ENCODE results near the gene PPM1E. TPM values are rescaled to one million over a fixed set of nuclear protein-coding genes. Genes with fewer than 3 reads are reported as not detected.

The PPM1E gene
- total RNA-seq, 1 donor from 2014 or later: 1.0 TPM

- Histone ChIP-seq H3K9me3 (ENCODE audit: control insufficient read depth in 3 of 3, low read length in 3 of 3) (no peaks in the 10 kb centered on the region), H3K4me3 (ENCODE audit: low read length in 3 of 3) (no peak overlapping the region), H3K27me3 (ENCODE audit: control insufficient read depth in 3 of 3, insufficient read depth in 3 of 3, low read length in 3 of 3) (no peaks in the 10 kb centered on the region), H3K4me1 (ENCODE audit: control insufficient read depth in 3 of 3, insufficient read depth in 3 of 3, low read length in 3 of 3) (no peaks in the 10 kb centered on the region), H3K27ac (ENCODE audit: low read depth, low read length) (no peak overlapping the region), H3K9ac (ENCODE audit: low read depth in 1 of 3, low read length in 3 of 3) (no peak overlapping the region), H3K36me3 (ENCODE audit: control insufficient read depth in 3 of 3, insufficient read depth in 3 of 3, low read length in 3 of 3) (no peaks in the 10 kb centered on the region)
Observed at GRCh38 chr17:58802188-58802587, 46.5 kb downstream of the PPM1E start.

GRCh38 chr17:58806046-58806445 lies 50.4 kb downstream of the PPM1E start:
- Histone ChIP-seq H3K27ac (ENCODE audit: low read depth, low read length) (no peak overlapping the region), H3K27me3 (ENCODE audit: control insufficient read depth in 3 of 3, insufficient read depth in 3 of 3, low read length in 3 of 3) (no peaks in the 10 kb centered on the region), H3K4me1 (ENCODE audit: control insufficient read depth in 3 of 3, insufficient read depth in 3 of 3, low read length in 3 of 3) (no peaks in the 10 kb centered on the region), H3K4me3 (ENCODE audit: low read length in 3 of 3) (no peak overlapping the region), H3K9me3 (ENCODE audit: control insufficient read depth in 3 of 3, low read length in 3 of 3) (no peaks in the 10 kb centered on the region), H3K36me3 (ENCODE audit: control insufficient read depth in 3 of 3, insufficient read depth in 3 of 3, low read length in 3 of 3) (no peaks in the 10 kb centered on the region), H3K9ac (ENCODE audit: low read depth in 1 of 3, low read length in 3 of 3) (no peak overlapping the region)

GRCh38 chr17:58808609-58809563 lies 53.2 kb downstream of the PPM1E start:
- no peak overlapping the region for H3K27ac ChIP-seq (ENCODE audit: low read depth, low read length)
- H3K27me3 ChIP-seq (ENCODE audit: control insufficient read depth in 3 of 3, insufficient read depth in 3 of 3, low read length in 3 of 3): no peaks in the 10 kb centered on the region
- H3K4me1 ChIP-seq (ENCODE audit: control insufficient read depth in 3 of 3, insufficient read depth in 3 of 3, low read length in 3 of 3): no peaks in the 10 kb centered on the region
- no peak overlapping the region for H3K9ac ChIP-seq (ENCODE audit: low read depth in 1 of 3, low read length in 3 of 3)
- no peak overlapping the region for H3K4me3 ChIP-seq (ENCODE audit: low read length in 3 of 3)
- H3K36me3 ChIP-seq (ENCODE audit: control insufficient read depth in 3 of 3, insufficient read depth in 3 of 3, low read length in 3 of 3): no peaks in the 10 kb centered on the region
- H3K9me3 ChIP-seq (ENCODE audit: control insufficient read depth in 3 of 3, low read length in 3 of 3): no peaks in the 10 kb centered on the region

GRCh38 chr17:58809564-58809936 lies 53.9 kb downstream of the PPM1E start:
- H3K36me3 ChIP-seq (ENCODE audit: control insufficient read depth in 3 of 3, insufficient read depth in 3 of 3, low read length in 3 of 3): no peaks in the 10 kb centered on the region
- H3K27ac ChIP-seq (ENCODE audit: low read depth, low read length): no peak overlapping the region
- H3K9me3 ChIP-seq (ENCODE audit: control insufficient read depth in 3 of 3, low read length in 3 of 3): no peaks in the 10 kb centered on the region
- H3K9ac ChIP-seq (ENCODE audit: low read depth in 1 of 3, low read length in 3 of 3): no peak overlapping the region
- no peaks in the 10 kb centered on the region for H3K27me3 ChIP-seq (ENCODE audit: control insufficient read depth in 3 of 3, insufficient read depth in 3 of 3, low read length in 3 of 3)
- no peaks in the 10 kb centered on the region for H3K4me1 ChIP-seq (ENCODE audit: control insufficient read depth in 3 of 3, insufficient read depth in 3 of 3, low read length in 3 of 3)
- no peak overlapping the region for H3K4me3 ChIP-seq (ENCODE audit: low read length in 3 of 3)

- Histone ChIP-seq H3K27ac (ENCODE audit: low read depth, low read length) (no peak overlapping the region), H3K9ac (ENCODE audit: low read depth in 1 of 3, low read length in 3 of 3) (no peak overlapping the region), H3K9me3 (ENCODE audit: control insufficient read depth in 3 of 3, low read length in 3 of 3) (no peaks in the 10 kb centered on the region), H3K4me3 (ENCODE audit: low read length in 3 of 3) (no peak overlapping the region), H3K36me3 (ENCODE audit: control insufficient read depth in 3 of 3, insufficient read depth in 3 of 3, low read length in 3 of 3) (no peaks in the 10 kb centered on the region), H3K4me1 (ENCODE audit: control insufficient read depth in 3 of 3, insufficient read depth in 3 of 3, low read length in 3 of 3) (no peaks in the 10 kb centered on the region), H3K27me3 (ENCODE audit: control insufficient read depth in 3 of 3, insufficient read depth in 3 of 3, low read length in 3 of 3) (no peaks in the 10 kb centered on the region)
Observed at GRCh38 chr17:58811290-58811689, 55.6 kb downstream of the PPM1E start.

- H3K9ac ChIP-seq (ENCODE audit: low read depth in 1 of 3, low read length in 3 of 3): no peak overlapping the region
- H3K36me3 ChIP-seq (ENCODE audit: control insufficient read depth in 3 of 3, insufficient read depth in 3 of 3, low read length in 3 of 3): no peaks in the 10 kb centered on the region
- H3K4me3 ChIP-seq (ENCODE audit: low read length in 3 of 3): no peak overlapping the region
- no peaks in the 10 kb centered on the region for H3K4me1 ChIP-seq (ENCODE audit: control insufficient read depth in 3 of 3, insufficient read depth in 3 of 3, low read length in 3 of 3)
- no peak overlapping the region for H3K27ac ChIP-seq (ENCODE audit: low read depth, low read length)
- no peaks in the 10 kb centered on the region for H3K9me3 ChIP-seq (ENCODE audit: control insufficient read depth in 3 of 3, low read length in 3 of 3)
- H3K27me3 ChIP-seq (ENCODE audit: control insufficient read depth in 3 of 3, insufficient read depth in 3 of 3, low read length in 3 of 3): no peaks in the 10 kb centered on the region
Observed at GRCh38 chr17:58813712-58814111, 58.1 kb downstream of the PPM1E start.

- no peaks in the 10 kb centered on the region for H3K9me3 ChIP-seq (ENCODE audit: control insufficient read depth in 3 of 3, low read length in 3 of 3)
- no peak overlapping the region for H3K27ac ChIP-seq (ENCODE audit: low read depth, low read length)
- H3K4me1 ChIP-seq (ENCODE audit: control insufficient read depth in 3 of 3, insufficient read depth in 3 of 3, low read length in 3 of 3): no peaks in the 10 kb centered on the region
- no peak overlapping the region for H3K4me3 ChIP-seq (ENCODE audit: low read length in 3 of 3)
- no peaks in the 10 kb centered on the region for H3K27me3 ChIP-seq (ENCODE audit: control insufficient read depth in 3 of 3, insufficient read depth in 3 of 3, low read length in 3 of 3)
- H3K9ac ChIP-seq (ENCODE audit: low read depth in 1 of 3, low read length in 3 of 3): no peak overlapping the region
- no peaks in the 10 kb centered on the region for H3K36me3 ChIP-seq (ENCODE audit: control insufficient read depth in 3 of 3, insufficient read depth in 3 of 3, low read length in 3 of 3)
Observed at GRCh38 chr17:58818654-58819053, 63.0 kb downstream of the PPM1E start.

- no peaks in the 10 kb centered on the region for H3K4me1 ChIP-seq (ENCODE audit: control insufficient read depth in 3 of 3, insufficient read depth in 3 of 3, low read length in 3 of 3)
- H3K27ac ChIP-seq (ENCODE audit: low read depth, low read length): no peak overlapping the region
- H3K9ac ChIP-seq (ENCODE audit: low read depth in 1 of 3, low read length in 3 of 3): no peak overlapping the region
- H3K9me3 ChIP-seq (ENCODE audit: control insufficient read depth in 3 of 3, low read length in 3 of 3): no peaks in the 10 kb centered on the region
- H3K36me3 ChIP-seq (ENCODE audit: control insufficient read depth in 3 of 3, insufficient read depth in 3 of 3, low read length in 3 of 3): no peaks in the 10 kb centered on the region
- H3K4me3 ChIP-seq (ENCODE audit: low read length in 3 of 3): no peak overlapping the region
- no peaks in the 10 kb centered on the region for H3K27me3 ChIP-seq (ENCODE audit: control insufficient read depth in 3 of 3, insufficient read depth in 3 of 3, low read length in 3 of 3)
Observed at GRCh38 chr17:58822148-58823050, 66.7 kb downstream of the PPM1E start.

GRCh38 chr17:58823051-58823525 lies 67.4 kb downstream of the PPM1E start:
- Histone ChIP-seq H3K27ac (ENCODE audit: low read depth, low read length) (no peak overlapping the region), H3K4me3 (ENCODE audit: low read length in 3 of 3) (no peak overlapping the region), H3K4me1 (ENCODE audit: control insufficient read depth in 3 of 3, insufficient read depth in 3 of 3, low read length in 3 of 3) (no peaks in the 10 kb centered on the region), H3K27me3 (ENCODE audit: control insufficient read depth in 3 of 3, insufficient read depth in 3 of 3, low read length in 3 of 3) (no peaks in the 10 kb centered on the region), H3K36me3 (ENCODE audit: control insufficient read depth in 3 of 3, insufficient read depth in 3 of 3, low read length in 3 of 3) (no peaks in the 10 kb centered on the region), H3K9ac (ENCODE audit: low read depth in 1 of 3, low read length in 3 of 3) (no peak overlapping the region), H3K9me3 (ENCODE audit: control insufficient read depth in 3 of 3, low read length in 3 of 3) (no peaks in the 10 kb centered on the region)

GRCh38 chr17:58829172-58829637 lies 73.6 kb downstream of the PPM1E start:
- no peaks in the 10 kb centered on the region for H3K27me3 ChIP-seq (ENCODE audit: control insufficient read depth in 3 of 3, insufficient read depth in 3 of 3, low read length in 3 of 3)
- no peak overlapping the region for H3K4me3 ChIP-seq (ENCODE audit: low read length in 3 of 3)
- no peak overlapping the region for H3K9ac ChIP-seq (ENCODE audit: low read depth in 1 of 3, low read length in 3 of 3)
- no peaks in the 10 kb centered on the region for H3K4me1 ChIP-seq (ENCODE audit: control insufficient read depth in 3 of 3, insufficient read depth in 3 of 3, low read length in 3 of 3)
- H3K9me3 ChIP-seq (ENCODE audit: control insufficient read depth in 3 of 3, low read length in 3 of 3): no peaks in the 10 kb centered on the region
- H3K27ac ChIP-seq (ENCODE audit: low read depth, low read length): no peak overlapping the region
- H3K36me3 ChIP-seq (ENCODE audit: control insufficient read depth in 3 of 3, insufficient read depth in 3 of 3, low read length in 3 of 3): no peaks in the 10 kb centered on the region

Measured in skeletal muscle tissue (tissue), 4 donors.